ENCODE measurements around the gene PRKCE. TPM values are rescaled to one million over a fixed set of nuclear protein-coding genes. Genes with fewer than 3 reads are reported as not detected.

PRKCE gene
- total RNA-seq, 2 donors from 2014 or later: 6.3 to 30.1 TPM

DNA sequence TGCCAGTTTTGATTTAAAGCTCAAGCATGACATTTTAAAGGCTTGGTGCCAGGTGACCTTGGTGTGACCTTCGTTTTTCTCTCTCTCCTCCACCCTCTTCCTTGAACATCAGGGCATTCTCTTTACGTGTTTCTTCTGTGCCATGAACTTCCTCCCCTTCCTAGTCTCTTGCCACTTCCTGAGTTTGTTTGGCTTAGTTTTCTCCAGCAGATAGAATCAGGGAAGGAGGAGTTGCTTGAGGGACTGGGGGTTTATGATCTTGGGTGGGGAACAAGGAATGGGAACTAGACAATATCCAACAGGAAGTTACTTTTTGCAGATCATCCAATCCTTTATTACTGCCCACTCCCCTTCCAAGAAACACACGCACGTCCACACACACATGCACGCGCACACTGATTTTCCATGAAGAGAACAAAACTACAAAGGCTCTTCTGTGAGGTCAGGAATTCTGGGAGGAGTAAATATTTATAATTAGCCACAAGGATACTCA, 435.1 kb downstream of the PRKCE start:
- H3K27me3 Mint-ChIP-seq: no peaks in the 10 kb centered on the region
- H3K27ac Mint-ChIP-seq: no peak overlapping the region
- H3K36me3 Mint-ChIP-seq: peaks cover 11% of the 10 kb centered on the region
- ATAC-seq (no peak), DNase-seq (ENCODE audit: low spot score) (no peak)
- H3K4me3 Mint-ChIP-seq: no peak overlapping the region
- H3K4me1 Mint-ChIP-seq (ENCODE audit: low read depth in 2 of 2): peaks cover 8 to 13% of the 10 kb centered on the region in 2 donors
- H3K9me3 Mint-ChIP-seq: no peaks in the 10 kb centered on the region

DNA sequence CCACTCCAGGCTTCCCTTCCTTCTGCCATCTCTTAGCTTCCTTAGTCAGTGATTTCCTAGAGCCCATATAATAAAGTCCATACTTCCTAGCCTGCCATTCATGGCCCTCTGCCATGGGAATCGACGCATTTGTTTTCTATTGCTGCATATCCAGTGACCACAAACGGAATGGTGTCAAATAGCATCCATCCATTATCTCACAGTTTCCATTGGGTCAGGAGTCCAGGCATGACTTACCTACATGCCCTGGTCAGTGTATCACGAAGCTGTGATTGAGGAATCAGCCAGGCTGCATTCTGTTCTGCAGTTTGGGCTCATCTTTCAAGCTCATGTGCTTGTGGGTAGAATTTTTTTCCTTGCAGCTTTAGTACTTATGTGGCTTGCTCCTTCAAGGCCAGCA, 436.0 kb downstream of the PRKCE start:
- H3K36me3 Mint-ChIP-seq: peaks cover 11% of the 10 kb centered on the region
- DNase-seq (ENCODE audit: low spot score) (no peak), ATAC-seq (no peak)
- no peak overlapping the region for H3K4me3 Mint-ChIP-seq
- peaks cover 2 to 4% of the 10 kb centered on the region in 2 donors for H3K4me1 Mint-ChIP-seq (ENCODE audit: low read depth in 2 of 2)
- H3K27me3 Mint-ChIP-seq: no peaks in the 10 kb centered on the region
- H3K27ac Mint-ChIP-seq: no peak overlapping the region
- H3K9me3 Mint-ChIP-seq: no peaks in the 10 kb centered on the region

DNA sequence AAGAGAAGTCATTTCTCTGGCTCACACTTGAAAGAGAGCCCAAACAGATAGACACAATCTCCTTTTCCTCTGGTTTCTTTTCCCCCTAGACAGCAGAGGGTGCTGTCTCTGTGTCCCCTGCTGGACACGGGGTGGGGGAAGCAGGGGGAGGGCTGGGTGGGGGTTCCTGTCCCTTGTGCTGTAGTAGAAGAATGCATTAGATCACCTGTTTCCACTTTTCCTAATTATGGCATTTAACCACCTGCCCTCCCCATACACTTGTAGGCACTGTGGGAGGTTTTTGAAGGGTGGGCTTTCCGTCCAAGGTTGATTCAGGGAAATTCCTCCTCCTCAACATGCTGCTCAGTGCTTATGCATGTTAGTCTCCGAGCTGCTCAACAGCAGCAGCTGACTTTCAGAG, 439.5 kb downstream of the PRKCE start:
- Mint-ChIP-seq H3K27me3 (no peaks in the 10 kb centered on the region), H3K9me3 (no peaks in the 10 kb centered on the region), H3K4me3 (no peak overlapping the region), H3K36me3 (peaks cover 20% of the 10 kb centered on the region), H3K27ac (no peak overlapping the region), H3K4me1 (ENCODE audit: low read depth in 2 of 2) (no peaks in the 10 kb centered on the region)
- ATAC-seq (no peak), DNase-seq (ENCODE audit: low spot score) (no peak)

- no peak for ATAC-seq
- peaks cover 0 to 10% of the 10 kb centered on the region in 2 donors for H3K4me1 Mint-ChIP-seq (ENCODE audit: low read depth in 2 of 2)
- H3K4me3 Mint-ChIP-seq: no peak overlapping the region
Measured at GRCh38 chr2:46091961-46092667, 440.6 kb downstream of the PRKCE start.

GRCh38 chr2:46094689-46095088, 443.2 kb downstream of the PRKCE start:
- H3K4me1 Mint-ChIP-seq (ENCODE audit: low read depth in 2 of 2): peaks cover 10 to 30% of the 10 kb centered on the region in 2 donors

More at GRCh38 chr2:46091961-46092667, 440.6 kb downstream of the PRKCE start:
- peak overlapping the region in 1 of 2 donors; percentile 5 for H3K27ac Mint-ChIP-seq
- no peaks in the 10 kb centered on the region for H3K9me3 Mint-ChIP-seq
- H3K36me3 Mint-ChIP-seq: peaks cover 20% of the 10 kb centered on the region
- DNase-seq (ENCODE audit: low spot score): no peak
- H3K27me3 Mint-ChIP-seq: no peaks in the 10 kb centered on the region

GRCh38 chr2:46095830-46096229, 444.4 kb downstream of the PRKCE start:
- no peaks in the 10 kb centered on the region for H3K9me3 Mint-ChIP-seq
- DNase-seq (ENCODE audit: low spot score) (no peak), ATAC-seq (no peak)
- no peak overlapping the region for H3K27ac Mint-ChIP-seq
- H3K36me3 Mint-ChIP-seq: peaks cover 9% of the 10 kb centered on the region
- no peaks in the 10 kb centered on the region for H3K27me3 Mint-ChIP-seq
- H3K4me1 Mint-ChIP-seq (ENCODE audit: low read depth in 2 of 2): peaks cover 10 to 30% of the 10 kb centered on the region in 2 donors
- no peak overlapping the region for H3K4me3 Mint-ChIP-seq

More at GRCh38 chr2:46094689-46095088, 443.2 kb downstream of the PRKCE start:
- Mint-ChIP-seq H3K9me3 (no peaks in the 10 kb centered on the region), H3K4me3 (no peak overlapping the region), H3K27me3 (no peaks in the 10 kb centered on the region), H3K36me3 (peaks cover 9% of the 10 kb centered on the region), H3K27ac (no peak overlapping the region)
- no peak for DNase-seq (ENCODE audit: low spot score)
- no peak for ATAC-seq

GRCh38 chr2:46096260-46096659, 444.8 kb downstream of the PRKCE start:
- ATAC-seq (no peak), DNase-seq (ENCODE audit: low spot score) (no peak)
- no peaks in the 10 kb centered on the region for H3K9me3 Mint-ChIP-seq
- peaks cover 10 to 30% of the 10 kb centered on the region in 2 donors for H3K4me1 Mint-ChIP-seq (ENCODE audit: low read depth in 2 of 2)
- H3K4me3 Mint-ChIP-seq: no peak overlapping the region
- no peak overlapping the region for H3K27ac Mint-ChIP-seq
- H3K27me3 Mint-ChIP-seq: no peaks in the 10 kb centered on the region
- peaks cover 9% of the 10 kb centered on the region for H3K36me3 Mint-ChIP-seq

DNA sequence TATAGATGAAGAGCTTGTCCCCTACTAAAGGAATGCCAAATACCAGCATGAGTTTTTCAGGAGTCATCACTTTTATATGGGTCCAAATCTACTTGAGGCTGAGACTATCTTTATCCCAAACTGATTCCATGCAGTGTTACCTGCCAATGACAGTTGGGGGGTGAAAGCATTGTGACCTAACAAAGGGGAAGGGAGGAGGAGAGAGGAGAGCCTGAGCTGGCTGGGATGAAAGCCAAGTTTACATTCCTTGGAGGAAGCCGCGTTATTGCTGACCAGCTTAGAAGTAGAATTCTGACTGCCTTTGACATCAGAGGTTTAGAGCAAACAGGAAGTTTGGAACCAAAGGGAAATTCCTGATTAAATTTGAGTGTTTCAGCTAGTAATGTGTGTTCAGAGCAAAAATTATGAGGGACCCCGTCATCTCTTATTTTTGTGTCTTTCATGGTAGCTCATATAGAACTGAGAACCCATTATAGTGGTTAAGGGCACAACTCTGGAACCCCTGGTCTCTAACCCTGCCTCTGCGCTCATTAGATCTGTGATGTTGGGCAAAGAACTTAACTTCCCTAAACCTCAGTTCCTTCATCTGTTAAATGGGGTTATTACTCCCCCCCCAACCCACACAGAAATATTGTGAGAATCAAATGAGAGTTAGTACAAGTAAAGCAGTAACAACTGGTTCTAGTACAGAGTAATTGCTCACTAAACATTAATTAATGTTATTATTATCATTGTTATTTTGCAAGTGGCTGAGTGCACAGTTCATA, 446.4 kb downstream of the PRKCE start:
- Mint-ChIP-seq H3K9me3 (no peaks in the 10 kb centered on the region), H3K27ac (peak overlapping the region in 1 of 2 donors; percentile 46), H3K36me3 (peaks cover 9% of the 10 kb centered on the region), H3K27me3 (no peaks in the 10 kb centered on the region), H3K4me1 (ENCODE audit: low read depth in 2 of 2) (peaks cover 10 to 30% of the 10 kb centered on the region in 2 donors), H3K4me3 (peak overlapping the region; percentile 41)
- no peak for ATAC-seq
- DNase-seq (ENCODE audit: low spot score): no peak

- Mint-ChIP-seq H3K27ac (peak overlapping the region in 1 of 2 donors; percentile 22), H3K36me3 (peaks cover 9% of the 10 kb centered on the region), H3K9me3 (no peaks in the 10 kb centered on the region), H3K4me3 (peak overlapping the region; percentile 16), H3K4me1 (ENCODE audit: low read depth in 2 of 2) (peaks cover 10 to 30% of the 10 kb centered on the region in 2 donors), H3K27me3 (no peaks in the 10 kb centered on the region)
- ATAC-seq: peak; percentile 61 to 86
- no peak for DNase-seq (ENCODE audit: low spot score)
Measured at GRCh38 chr2:46098621-46099062, 447.2 kb downstream of the PRKCE start.

DNA sequence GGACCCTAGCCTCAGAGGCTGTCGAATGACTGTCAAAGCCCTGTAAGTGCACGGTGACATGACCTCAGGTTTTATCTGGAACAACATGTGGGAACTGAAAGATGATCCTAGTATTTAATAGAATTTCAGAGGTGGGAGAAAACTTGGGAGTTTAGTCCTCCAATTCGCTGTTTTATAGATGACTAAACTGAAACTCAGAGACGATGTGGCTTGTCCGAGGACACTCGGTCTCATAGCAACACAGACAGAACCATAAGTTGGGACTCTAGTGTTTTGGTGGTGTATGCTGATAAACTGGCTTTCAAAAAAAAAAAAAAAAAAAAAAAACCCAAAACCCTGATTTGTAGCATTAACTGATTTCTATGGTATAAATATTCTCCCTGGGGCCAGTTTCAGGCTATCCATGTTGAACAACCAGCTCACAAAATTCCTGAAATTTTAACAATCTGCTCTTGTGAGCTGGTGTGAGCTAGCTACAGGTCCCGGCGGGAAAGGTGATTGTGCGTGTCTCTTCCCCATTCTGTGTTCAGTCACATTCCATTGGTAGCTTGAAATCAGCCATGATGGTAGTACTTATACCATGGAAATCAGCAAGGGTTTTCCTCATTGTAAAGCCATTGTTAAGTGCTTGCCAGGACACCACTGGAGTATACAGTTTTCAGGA, 450.2 kb downstream of the PRKCE start:
- H3K4me3 Mint-ChIP-seq: no peak overlapping the region
- peaks cover 4% of the 10 kb centered on the region for H3K9me3 Mint-ChIP-seq
- H3K27ac Mint-ChIP-seq: no peak overlapping the region
- H3K27me3 Mint-ChIP-seq: no peaks in the 10 kb centered on the region
- DNase-seq (ENCODE audit: low spot score) (no peak), ATAC-seq (no peak)
- H3K4me1 Mint-ChIP-seq (ENCODE audit: low read depth in 2 of 2): peaks cover 10 to 24% of the 10 kb centered on the region in 2 donors
- peaks cover 17% of the 10 kb centered on the region for H3K36me3 Mint-ChIP-seq

DNA sequence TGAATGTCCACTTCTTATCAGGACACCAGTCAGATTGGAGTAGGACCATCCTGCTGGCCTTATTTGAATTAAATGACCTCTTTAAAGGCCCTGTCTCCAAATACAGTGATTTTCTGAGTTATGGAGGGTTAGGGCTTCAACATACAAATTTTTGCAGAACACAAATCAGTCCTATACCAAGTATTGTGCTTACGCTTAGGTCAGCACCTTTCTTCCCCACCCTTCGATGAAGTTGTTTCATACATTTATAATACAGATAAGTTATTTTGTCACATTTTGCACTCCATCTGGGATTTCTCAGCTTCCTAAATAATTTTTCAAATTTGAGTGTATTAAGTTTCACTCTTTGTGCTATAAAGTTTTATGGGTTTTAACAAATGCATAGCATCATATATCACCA, 455.2 kb downstream of the PRKCE start:
- Mint-ChIP-seq H3K27me3 (no peaks in the 10 kb centered on the region), H3K27ac (no peak overlapping the region), H3K4me1 (ENCODE audit: low read depth in 2 of 2) (peaks cover 0 to 7% of the 10 kb centered on the region in 2 donors), H3K36me3 (peaks cover 18% of the 10 kb centered on the region), H3K9me3 (peaks cover 4% of the 10 kb centered on the region), H3K4me3 (no peak overlapping the region)
- DNase-seq (ENCODE audit: low spot score) (no peak), ATAC-seq (no peak)

- DNase-seq (ENCODE audit: low spot score): no peak
- no peaks in the 10 kb centered on the region for H3K27me3 Mint-ChIP-seq
Measured at GRCh38 chr2:46114996-46115395, 463.5 kb downstream of the PRKCE start.

GRCh38 chr2:46116150-46116549, 464.7 kb downstream of the PRKCE start:
- DNase-seq (ENCODE audit: low spot score) (no peak), ATAC-seq (no peak)
- Mint-ChIP-seq H3K4me3 (no peak overlapping the region), H3K4me1 (ENCODE audit: low read depth in 2 of 2) (peaks cover 4 to 13% of the 10 kb centered on the region in 2 donors), H3K27ac (no peak overlapping the region), H3K9me3 (no peaks in the 10 kb centered on the region), H3K36me3 (peaks cover 6% of the 10 kb centered on the region), H3K27me3 (no peaks in the 10 kb centered on the region)

More at GRCh38 chr2:46114996-46115395, 463.5 kb downstream of the PRKCE start:
- no peaks in the 10 kb centered on the region for H3K9me3 Mint-ChIP-seq
- no peak for ATAC-seq
- peaks cover 4 to 7% of the 10 kb centered on the region in 2 donors for H3K4me1 Mint-ChIP-seq (ENCODE audit: low read depth in 2 of 2)
- H3K27ac Mint-ChIP-seq: no peak overlapping the region
- peaks cover 6% of the 10 kb centered on the region for H3K36me3 Mint-ChIP-seq
- no peak overlapping the region for H3K4me3 Mint-ChIP-seq
